A204.1 (cell line): ENCODE results near the gene DNAAF5.

Experiments used
- FAIRE-seq: peaks from 2 replicates; lab custom pipeline; 2012; peaks lifted over from hg19 to GRCh38; lab: Jason Lieb, UNC

Gene DNAAF5

GRCh38 chr7:768881-769504 is 42.5 kb downstream of the DNAAF5 start:
- no peak for FAIRE-seq

- FAIRE-seq, result no peak
Observed at GRCh38 chr7:770336-770735, 43.8 kb downstream of the DNAAF5 start.

DNA sequence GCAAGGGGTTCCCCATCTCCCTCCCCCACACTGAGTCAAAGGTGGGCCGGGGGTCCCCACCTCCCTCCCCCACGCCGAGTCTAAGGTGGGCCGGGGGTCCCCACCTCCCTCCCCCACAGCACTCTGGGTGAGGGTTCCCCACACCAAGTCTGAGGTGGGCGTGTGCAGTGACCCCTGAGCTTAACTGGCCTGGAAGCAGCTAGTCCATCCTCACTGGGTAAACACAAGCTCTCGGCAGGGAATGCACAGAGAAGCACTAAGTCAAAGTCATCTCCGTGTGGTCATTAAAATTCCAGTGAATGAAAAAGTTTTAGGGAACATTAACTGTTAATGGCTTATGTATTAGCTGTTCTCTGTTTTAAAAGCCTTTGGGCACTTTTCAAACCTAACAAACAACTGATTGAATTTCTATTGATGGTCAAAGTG is 44.3 kb downstream of the DNAAF5 start:
- no peak for FAIRE-seq

DNA sequence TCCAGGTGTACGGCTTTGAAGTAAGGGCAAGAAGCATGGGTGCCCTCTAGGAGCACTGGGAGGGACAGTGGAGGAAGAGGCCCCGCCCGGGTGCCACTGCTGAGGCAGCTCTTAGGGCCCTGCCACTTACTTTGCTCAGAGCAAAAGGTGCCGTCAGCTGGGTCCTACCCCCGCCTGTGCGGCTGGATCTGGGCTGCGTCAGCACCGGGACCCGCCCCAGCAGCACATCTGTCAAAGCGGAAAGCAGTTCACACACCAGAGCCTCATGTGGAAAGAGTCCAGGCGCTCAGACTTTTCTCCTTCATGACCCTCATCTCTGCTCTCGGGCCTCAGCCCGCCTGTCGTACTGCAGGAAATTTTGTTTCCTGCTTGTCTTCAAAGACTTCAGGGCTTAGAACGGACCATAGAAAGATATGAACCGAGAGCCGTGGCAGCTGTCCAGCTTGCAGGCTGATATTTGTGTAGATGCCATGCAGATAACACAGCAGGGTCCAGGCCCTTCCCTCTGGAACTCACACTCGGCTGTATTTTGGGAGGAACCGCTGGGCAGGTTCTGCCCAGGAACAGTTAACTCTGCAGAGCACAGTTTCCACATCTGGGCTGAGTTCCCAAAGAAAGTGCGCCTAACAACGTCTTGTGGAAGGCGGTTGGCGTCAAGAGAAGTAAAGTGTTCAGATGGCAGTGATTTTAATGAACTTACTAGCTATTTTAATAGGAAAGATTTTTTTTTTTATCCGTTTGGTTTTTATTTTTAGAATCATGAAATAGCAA is 44.9 kb downstream of the DNAAF5 start:
- no peak for FAIRE-seq

GRCh38 chr7:772005-772294 is 45.5 kb downstream of the DNAAF5 start:
- no peak for FAIRE-seq

DNA sequence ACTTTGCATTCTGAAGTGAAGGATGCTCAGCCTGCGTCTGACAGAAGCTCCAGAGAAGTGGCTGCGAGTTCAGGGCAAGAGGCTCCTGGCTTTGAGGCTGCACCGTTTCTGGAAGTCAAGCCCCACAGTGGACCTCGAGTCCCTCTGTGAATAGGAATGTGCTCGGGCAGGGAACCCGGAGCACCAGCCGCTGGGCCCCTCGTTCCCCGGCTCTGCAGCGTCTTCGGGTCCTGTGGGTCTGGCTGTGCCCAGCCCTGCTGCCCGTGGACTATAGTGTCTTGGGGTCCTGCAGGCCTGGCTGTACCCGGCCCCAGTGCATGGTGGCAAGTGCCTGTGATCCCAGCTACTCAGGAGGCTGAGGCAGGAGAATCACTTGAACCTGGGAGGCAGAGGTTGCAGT is 45.9 kb downstream of the DNAAF5 start:
- FAIRE-seq, result no peak

- no peak for FAIRE-seq
Observed at GRCh38 chr7:772861-773621, 46.5 kb downstream of the DNAAF5 start.

DNA sequence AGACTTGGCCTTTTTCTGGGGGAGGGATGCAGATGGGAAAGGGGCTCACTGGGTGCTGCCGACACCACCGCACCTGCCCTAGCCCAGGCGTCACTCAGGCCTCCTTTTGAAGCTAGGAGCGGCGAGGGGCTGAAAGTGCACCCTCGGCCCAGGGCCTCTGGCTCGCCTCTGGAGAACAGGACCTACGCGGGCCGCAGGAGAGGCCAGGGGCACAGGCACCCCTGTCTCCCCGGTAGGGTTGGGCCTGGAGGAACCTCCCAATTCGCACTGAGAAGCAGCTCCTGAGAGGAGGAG is 47.1 kb downstream of the DNAAF5 start:
- no peak for FAIRE-seq

GRCh38 chr7:774161-775109 is 47.9 kb downstream of the DNAAF5 start:
- FAIRE-seq, result no peak

DNA sequence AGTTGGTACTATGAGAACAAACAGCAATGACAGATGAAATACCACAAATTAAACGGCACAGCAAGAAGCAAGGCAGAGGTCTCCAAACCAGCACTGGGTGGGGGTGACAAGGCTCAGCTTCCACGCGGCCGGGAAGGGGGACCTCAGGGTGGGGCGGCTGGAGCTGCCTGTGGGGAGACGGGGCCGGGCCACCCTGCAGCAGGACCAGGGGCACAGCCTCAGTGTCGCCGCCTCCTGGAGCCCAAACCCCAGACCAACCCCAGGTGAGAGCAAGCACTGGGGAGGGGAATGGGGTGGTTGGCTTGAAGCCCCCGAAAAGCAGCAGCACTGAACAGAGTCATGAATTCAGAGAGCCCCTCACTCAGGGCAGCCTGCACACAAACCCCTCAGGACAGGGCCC is 49.9 kb downstream of the DNAAF5 start:
- no peak for FAIRE-seq

DNA sequence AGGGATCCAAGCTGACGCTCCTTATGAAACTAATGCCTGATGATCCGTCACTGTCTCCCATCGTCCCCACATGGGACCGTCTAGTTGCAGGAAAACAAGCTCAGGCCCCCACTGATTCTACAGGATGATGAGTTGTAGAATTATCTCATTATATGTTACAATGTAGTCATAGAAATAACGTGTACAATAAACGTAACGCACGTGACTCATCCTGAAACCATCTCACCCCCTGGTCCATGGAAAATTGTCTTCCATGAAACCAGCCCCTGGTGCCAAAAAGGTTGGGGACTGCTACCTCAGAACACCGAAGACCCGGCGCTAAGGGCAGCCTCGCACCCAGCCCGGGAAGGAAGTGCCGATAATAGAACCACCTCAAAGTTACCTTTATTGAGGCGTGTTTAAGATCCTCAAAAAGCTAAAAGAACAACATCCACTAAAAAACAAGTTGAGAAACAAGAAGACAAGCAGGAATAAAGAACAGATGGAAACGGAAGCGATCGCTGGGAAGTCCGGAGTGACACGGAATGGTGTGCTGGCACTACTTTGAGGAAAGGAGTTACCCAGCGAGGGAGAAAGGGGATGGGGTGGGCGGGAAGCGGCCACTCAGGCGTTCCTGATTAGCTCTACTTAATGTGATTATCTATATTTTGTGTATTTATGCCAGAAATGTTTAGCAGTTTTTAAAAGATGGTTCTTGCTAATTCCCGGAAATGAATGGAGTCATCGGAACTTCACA is 50.7 kb downstream of the DNAAF5 start:
- FAIRE-seq, result no peak

- no peak for FAIRE-seq
Observed at GRCh38 chr7:777728-778078, 51.2 kb downstream of the DNAAF5 start.

- FAIRE-seq, result no peak
Observed at GRCh38 chr7:778271-778967, 51.9 kb downstream of the DNAAF5 start.

DNA sequence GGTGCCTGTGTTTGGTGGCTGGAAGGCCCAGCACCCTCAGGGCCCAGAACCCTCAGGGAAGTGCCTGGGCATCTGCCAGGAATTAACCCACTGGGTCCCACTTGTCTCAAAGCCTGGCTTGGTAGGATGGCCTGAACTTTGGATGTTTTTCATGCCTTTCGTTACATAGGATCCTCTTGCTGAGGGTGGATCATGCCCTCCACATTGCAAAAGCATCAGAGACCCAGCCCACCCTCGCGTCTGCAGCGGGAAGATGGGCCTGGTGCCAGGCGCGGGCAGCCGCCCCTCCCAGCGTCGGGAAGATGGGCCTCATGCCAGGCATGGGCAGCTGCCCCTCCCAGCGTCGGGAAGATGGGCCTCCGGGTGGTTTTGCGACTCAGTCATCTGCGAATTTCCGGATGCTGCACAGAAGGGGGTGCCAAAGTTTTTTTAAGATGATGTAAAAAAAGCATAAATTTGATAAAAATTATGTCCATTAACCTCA is 52.5 kb downstream of the DNAAF5 start:
- FAIRE-seq, result no peak

DNA sequence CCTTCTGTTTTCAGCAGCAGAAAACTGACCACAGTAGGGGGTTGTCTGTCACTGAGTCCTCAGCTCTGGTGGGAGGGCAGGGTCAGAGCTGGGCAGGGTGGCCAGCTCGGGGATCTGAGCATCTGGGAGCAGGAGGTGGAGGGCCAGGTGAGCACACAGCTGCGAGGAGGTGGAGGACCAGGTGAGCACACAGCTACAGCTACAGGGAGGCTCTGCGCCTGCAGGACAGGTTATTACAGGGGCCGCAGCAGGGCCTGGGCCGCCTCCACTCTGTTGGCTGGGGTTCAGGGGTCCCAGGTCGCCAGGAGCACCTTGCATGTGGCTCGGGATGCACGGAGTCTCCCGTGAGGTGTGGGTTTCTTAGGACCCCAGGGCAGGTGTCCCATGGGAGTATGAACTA is 53.0 kb downstream of the DNAAF5 start:
- no peak for FAIRE-seq

GRCh38 chr7:780081-780480 is 53.6 kb downstream of the DNAAF5 start:
- FAIRE-seq, result no peak

DNA sequence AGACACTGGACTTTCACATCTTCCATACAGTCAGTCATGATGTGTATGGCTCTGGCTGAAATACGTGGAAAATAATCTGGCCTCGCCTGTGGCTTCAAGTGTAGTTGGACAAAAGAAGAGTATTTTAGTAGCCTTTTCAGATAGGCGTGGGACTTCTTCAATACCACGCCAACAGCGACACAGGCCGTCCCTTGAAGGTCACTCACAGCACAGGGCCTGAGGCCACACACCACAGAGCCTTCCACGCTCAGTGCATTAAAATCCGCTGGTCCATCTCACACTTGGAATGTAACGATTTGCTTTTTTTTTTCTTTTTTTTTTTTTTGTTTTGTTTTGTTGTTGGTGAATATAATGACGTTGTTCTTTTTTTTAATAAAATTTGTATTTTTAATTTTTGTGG is 54.0 kb downstream of the DNAAF5 start:
- no peak for FAIRE-seq

DNA sequence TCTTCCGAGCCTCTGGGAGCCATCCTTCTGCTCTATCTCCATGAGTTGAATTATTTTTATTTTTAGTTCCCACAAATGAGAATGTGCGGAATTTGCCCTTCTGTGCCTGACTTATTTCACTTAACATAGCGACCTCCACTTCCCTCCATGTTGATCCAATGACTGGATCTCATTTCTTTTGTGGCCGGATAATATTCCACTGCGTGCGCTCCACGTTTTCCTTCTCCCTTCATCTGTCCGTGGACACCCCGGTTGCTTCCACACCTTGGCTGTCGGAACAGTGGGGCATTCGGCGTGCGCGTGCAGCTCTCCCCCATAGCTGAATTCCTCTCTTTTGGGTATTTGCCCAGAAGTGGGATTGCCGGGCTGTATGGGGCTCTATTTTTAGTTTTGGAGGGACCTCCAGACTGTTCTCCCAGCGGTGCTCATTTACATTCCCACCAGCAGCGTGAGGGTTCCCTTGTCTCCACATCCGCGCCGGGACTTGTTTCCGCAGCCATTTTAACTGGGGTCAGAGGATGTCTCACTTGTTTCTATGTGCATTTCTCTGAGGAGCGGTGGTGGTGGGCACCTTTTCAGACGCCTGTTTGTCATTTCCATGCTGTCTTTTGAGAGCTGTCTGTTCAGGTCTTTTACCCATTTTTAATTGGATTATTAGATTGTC is 54.8 kb downstream of the DNAAF5 start:
- no peak for FAIRE-seq

GRCh38 chr7:781936-782529 is 55.5 kb downstream of the DNAAF5 start:
- no peak for FAIRE-seq

GRCh38 chr7:782718-783449 is 56.4 kb downstream of the DNAAF5 start:
- no peak for FAIRE-seq
